ENCODE data around the gene SP140. TPM values are rescaled to one million over a fixed set of nuclear protein-coding genes. Genes with fewer than 3 reads are reported as not detected.

The SP140 gene
- total and polyA plus RNA-seq, 2 experiments from 2014 or later, result 0.24 to 0.70 TPM

GRCh38 chr2:230231251-230231650 is 5.7 kb downstream of the SP140 start:
- no peaks in the 10 kb centered on the region for H3F3A ChIP-seq (replicated peaks; ENCODE audit: low read depth)
- ATAC-seq, result no peak

More at GRCh38 chr2:230231251-230231650, 5.7 kb downstream of the SP140 start:
- Mint-ChIP-seq H3K4me3 (no peak overlapping the region), H3K27me3 (ENCODE audit: insufficient read depth, low read depth, poor library complexity) (peaks cover 3% of the 10 kb centered on the region), H3K36me3 (ENCODE audit: low read depth) (peaks cover 17% of the 10 kb centered on the region), H3K27ac (no peak overlapping the region), H3K4me1 (peaks cover 9% of the 10 kb centered on the region; the same call in 2 of the 3 replicates), H3K9me3 (peaks cover 19% of the 10 kb centered on the region)
- no peak for DNase-seq (ENCODE audit: low spot score)
- 0 out of 2 replicates have a peak, but pooled peaks cover 8% of the 10 kb centered on the region for H3K4me1 ChIP-seq (ENCODE audit: insufficient read depth)
- H3K36me3 ChIP-seq (ENCODE audit: insufficient read depth), result no peaks in the 10 kb centered on the region
- no peak for TF ChIP-seq JUNB (IDR thresholded peaks at IDR 0.05; ENCODE audit: unreplicated experiment)
- TF ChIP-seq NANOG (IDR thresholded peaks at IDR 0.05; ENCODE audit: borderline replicate concordance), result no peak
- no peak for TF ChIP-seq POLR2AphosphoS5 (IDR thresholded peaks at IDR 0.05; ENCODE audit: low read depth)
- no peak for TF ChIP-seq STAT1 (IDR thresholded peaks at IDR 0.05; ENCODE audit: unreplicated experiment)
- TF ChIP-seq, protein P1, sequence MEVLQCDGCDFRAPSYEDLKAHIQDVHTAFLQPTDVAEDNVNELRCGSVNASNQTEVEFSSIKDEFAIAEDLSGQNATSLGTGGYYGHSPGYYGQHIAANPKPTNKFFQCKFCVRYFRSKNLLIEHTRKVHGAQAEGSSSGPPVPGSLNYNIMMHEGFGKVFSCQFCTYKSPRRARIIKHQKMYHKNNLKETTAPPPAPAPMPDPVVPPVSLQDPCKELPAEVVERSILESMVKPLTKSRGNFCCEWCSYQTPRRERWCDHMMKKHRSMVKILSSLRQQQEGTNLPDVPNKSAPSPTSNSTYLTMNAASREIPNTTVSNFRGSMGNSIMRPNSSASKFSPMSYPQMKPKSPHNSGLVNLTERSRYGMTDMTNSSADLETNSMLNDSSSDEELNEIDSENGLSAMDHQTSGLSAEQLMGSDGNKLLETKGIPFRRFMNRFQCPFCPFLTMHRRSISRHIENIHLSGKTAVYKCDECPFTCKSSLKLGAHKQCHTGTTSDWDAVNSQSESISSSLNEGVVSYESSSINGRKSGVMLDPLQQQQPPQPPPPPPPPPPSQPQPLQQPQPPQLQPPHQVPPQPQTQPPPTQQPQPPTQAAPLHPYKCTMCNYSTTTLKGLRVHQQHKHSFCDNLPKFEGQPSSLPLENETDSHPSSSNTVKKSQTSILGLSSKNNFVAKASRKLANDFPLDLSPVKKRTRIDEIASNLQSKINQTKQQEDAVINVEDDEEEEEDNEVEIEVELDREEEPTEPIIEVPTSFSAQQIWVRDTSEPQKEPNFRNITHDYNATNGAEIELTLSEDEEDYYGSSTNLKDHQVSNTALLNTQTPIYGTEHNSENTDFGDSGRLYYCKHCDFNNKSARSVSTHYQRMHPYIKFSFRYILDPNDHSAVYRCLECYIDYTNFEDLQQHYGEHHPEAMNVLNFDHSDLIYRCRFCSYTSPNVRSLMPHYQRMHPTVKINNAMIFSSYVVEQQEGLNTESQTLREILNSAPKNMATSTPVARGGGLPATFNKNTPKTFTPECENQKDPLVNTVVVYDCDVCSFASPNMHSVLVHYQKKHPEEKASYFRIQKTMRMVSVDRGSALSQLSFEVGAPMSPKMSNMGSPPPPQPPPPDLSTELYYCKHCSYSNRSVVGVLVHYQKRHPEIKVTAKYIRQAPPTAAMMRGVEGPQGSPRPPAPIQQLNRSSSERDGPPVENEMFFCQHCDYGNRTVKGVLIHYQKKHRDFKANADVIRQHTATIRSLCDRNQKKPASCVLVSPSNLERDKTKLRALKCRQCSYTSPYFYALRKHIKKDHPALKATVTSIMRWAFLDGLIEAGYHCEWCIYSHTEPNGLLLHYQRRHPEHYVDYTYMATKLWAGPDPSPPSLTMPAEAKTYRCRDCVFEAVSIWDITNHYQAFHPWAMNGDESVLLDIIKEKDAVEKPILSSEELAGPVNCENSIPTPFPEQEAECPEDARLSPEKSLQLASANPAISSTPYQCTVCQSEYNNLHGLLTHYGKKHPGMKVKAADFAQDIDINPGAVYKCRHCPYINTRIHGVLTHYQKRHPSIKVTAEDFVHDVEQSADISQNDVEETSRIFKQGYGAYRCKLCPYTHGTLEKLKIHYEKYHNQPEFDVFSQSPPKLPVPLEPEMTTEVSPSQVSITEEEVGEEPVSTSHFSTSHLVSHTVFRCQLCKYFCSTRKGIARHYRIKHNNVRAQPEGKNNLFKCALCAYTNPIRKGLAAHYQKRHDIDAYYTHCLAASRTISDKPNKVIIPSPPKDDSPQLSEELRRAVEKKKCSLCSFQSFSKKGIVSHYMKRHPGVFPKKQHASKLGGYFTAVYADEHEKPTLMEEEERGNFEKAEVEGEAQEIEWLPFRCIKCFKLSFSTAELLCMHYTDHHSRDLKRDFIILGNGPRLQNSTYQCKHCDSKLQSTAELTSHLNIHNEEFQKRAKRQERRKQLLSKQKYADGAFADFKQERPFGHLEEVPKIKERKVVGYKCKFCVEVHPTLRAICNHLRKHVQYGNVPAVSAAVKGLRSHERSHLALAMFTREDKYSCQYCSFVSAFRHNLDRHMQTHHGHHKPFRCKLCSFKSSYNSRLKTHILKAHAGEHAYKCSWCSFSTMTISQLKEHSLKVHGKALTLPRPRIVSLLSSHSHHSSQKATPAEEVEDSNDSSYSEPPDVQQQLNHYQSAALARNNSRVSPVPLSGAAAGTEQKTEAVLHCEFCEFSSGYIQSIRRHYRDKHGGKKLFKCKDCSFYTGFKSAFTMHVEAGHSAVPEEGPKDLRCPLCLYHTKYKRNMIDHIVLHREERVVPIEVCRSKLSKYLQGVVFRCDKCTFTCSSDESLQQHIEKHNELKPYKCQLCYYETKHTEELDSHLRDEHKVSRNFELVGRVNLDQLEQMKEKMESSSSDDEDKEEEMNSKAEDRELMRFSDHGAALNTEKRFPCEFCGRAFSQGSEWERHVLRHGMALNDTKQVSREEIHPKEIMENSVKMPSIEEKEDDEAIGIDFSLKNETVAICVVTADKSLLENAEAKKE (CRISPR knock-in tag; IDR thresholded peaks at IDR 0.05), result no peak
- no peak for TF ChIP-seq EZH2 (IDR thresholded peaks at IDR 0.05; ENCODE audit: low read depth, unreplicated experiment)
- no peak for TF ChIP-seq CREB1 (CRISPR knock-in tag; IDR thresholded peaks at IDR 0.05; ENCODE audit: low read depth)
- no peak for TF ChIP-seq ZNF114 (CRISPR knock-in tag; IDR thresholded peaks at IDR 0.05)
- TF ChIP-seq EZH2phosphoT487 (IDR thresholded peaks at IDR 0.05; ENCODE audit: unreplicated experiment), result no peak
- TF ChIP-seq CTCF (conservative IDR thresholded peaks at IDR 0.05; ENCODE audit: low read depth in 2 of 2), result no peak
- no peak for TF ChIP-seq REST (IDR thresholded peaks at IDR 0.05; ENCODE audit: unreplicated experiment)
- TF ChIP-seq ETS1 (IDR thresholded peaks at IDR 0.05), result no peak
- TF ChIP-seq ZNF331 (CRISPR knock-in tag; IDR thresholded peaks at IDR 0.05; ENCODE audit: low read depth), result no peak
- H3K27me3 ChIP-seq (ENCODE audit: insufficient read depth), result no peaks in the 10 kb centered on the region
- H3K27ac ChIP-seq (ENCODE audit: low read depth), result no peak overlapping the region
- H2AFZ ChIP-seq, result no peak overlapping the region
- H3K9me2 ChIP-seq (ENCODE audit: insufficient read depth), result 0 out of 2 replicates have a peak, but pooled peaks cover 3% of the 10 kb centered on the region
- no peak overlapping the region for H3K4me3 ChIP-seq
- H3K79me2 ChIP-seq (replicated peaks; ENCODE audit: insufficient read depth), result no peaks in the 10 kb centered on the region
- H3K4me2 ChIP-seq, result no peak overlapping the region
- no peaks in the 10 kb centered on the region for H4K20me1 ChIP-seq (replicated peaks; ENCODE audit: insufficient read depth)

Data from GM23338 (cell line).